ENCODE data around the gene OR2J2.
"Not testable (repeated sequence)": the region's sequence is repeated elsewhere in the genome, so short reads cannot be mapped to it uniquely, and the experiment has no call there.

The OR2J2 gene

DNA sequence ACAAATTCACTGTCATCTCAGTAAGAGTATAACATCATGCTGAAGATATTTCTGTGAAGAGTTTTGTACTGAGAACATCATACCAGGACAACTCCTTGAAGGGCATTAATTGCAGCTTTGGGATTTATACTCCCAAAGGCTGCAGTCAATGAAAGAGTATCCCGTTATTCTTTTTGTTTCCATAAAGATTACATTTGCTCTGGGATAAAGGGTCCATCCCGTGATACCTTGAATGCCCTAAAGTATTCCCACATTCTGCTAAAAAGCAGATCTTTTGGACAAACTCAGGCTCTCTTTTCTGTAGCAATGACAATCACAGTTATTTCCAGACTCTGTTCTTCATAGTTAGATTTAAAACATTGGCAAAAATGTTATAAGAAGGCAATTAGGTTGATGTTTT lies at the start of gene OR2J2:
Gene OR2J2, plus strand, starts transcription at position 301 of the 400 bp plus-strand sequence. CDS start 2,729 bp downstream, outside the sequence.
- DNase-seq = not testable (repeated sequence)

DNA sequence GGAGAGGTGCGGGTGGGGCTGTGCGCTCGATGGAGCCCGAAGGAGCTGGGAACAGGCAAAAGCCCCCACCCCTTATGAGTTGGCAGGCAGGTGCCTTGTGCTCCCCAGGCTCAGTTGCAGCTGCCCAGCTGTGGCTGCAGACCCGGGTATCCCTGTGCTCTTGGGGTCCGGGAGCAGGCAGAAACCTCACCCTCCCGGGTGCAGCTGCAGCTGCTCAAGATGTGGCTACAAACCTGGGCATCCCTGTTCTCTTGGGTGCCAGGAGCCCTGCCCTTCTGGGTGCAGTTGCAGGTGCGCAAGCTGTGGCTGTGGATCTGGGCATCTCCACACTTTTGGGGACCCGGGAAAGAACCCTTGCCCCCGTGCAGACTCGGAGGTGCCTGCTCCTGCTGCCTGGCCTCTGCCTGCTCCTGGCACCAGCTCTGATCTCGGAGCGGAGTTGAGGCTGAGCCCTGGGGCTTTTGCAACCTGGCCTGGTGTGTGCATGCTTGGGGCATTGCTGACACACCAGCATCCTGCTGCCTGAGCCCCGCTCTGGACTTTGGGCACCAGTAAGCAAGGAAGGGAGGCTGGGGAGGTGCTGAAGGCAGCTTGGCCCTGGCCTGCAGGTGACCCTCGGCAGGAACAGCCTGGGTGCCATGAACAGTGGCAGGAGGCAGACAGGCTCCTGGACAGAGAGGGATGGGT lies 41.2 kb upstream of the OR2J2 start:
- no peak for DNase-seq

DNA sequence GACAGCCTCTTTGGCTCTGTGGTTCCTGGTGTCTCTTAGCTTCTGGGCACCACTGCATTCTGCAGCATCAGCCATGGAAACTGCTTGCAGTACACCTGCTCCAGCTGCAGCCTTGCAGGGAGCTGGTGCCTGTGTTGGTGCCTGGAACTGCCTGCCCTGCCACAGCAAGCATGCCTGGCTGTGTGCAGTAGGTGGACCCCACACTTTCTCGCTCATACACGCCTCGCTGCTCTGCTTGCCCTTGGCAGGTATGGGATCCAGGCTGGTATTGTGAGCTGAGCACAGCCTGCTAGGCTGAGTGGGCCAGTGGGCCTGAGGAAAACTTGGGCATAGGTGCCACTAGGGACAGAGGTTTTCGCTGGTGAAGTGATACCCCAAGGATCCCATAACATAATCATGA lies 40.1 kb upstream of the OR2J2 start:
- DNase-seq = no peak

DNA sequence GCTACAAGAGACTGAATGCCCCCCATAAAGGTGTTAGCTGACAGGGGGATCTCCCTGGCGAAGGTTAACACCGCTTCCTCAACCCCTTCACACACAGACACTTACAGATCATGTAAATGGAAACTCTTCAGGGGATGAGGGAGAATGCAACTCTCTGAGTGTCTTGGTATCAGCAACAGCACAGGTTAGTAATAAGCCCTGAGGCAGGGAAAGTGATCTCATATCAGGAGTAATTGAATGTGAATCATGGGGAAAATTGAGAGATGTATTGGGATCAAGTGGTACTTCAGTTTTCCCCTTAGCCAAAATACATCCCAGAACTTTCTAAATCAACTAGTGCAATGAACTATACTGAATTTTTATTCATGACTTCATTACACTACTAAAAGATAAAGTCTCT lies 39.0 kb upstream of the OR2J2 start:
- no peak for DNase-seq

DNA sequence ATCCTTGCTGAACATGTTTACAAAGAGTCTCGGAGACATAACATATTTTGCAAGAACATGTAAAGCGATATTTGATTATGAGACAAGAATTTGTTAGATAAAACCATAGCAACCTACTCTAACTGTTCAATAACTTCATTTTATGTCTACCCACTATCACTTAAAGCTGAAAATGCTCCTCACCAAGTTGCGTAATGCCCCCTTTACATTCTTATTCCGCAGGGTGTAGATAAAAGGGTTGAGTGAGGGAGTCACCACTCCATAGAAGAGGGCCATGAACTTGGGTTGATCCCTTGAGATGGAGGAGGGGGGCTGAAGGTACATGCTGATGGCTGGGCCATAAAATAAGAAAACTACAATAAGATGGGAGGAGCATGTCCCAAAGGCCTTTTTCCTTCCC lies 33.0 kb upstream of the OR2J2 start:
- no peak for DNase-seq

DNA sequence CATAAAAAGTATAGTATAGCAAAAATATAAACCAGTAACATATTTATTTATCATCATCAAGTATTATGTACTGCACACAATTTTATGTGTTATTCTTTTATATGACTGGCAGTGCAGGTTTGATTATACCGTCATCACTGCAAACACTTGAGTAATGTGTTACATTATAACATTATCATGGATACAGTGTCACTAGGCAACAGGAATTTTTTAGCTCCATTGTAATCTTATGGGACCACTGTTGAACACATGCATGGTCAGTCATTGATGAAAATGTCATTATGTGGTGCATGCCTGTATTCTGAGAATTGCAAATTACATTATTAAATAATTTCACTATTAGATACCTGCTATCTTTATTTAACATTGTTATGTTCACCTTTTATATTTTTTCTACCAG lies 29.1 kb upstream of the OR2J2 start:
- DNase-seq = no peak

DNA sequence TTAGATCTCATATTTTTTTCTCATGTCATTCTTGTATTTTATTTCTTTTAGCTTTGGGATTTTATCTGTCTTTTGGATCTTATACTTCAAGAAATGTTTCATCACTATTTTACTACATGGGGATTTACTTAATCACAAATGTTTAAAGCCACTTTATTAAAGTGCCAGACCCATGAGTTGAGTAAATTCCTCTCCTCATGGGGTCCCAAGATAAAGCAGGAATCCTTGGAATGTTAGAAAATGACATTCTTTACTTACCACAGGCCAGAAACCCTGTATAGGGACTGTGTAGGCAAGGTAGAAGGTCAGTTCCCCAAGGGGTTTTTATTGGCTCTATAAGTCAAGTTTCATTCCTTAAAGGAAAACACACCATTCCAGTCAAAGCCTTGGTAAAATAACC lies 28.4 kb upstream of the OR2J2 start:
- DNase-seq = no peak

DNA sequence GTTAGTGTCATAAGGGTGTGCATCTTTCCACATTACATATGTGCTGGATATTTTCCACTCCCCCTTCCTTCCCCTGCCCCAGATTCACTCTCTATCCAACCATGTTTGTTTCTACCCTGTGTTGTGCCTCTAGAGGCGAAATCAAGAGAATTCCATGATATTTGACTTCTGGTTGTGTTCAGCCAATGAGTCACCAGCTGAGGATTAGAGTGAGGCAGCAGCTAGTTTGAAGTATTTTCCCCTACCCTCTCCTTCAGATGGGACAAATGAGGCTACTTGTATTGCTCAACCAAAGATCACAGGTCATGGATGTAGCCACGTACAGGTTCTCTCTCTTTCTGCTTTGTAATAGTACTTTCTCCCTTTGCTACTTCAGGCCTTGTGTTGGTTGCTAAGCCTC lies 24.5 kb upstream of the OR2J2 start:
- no peak for DNase-seq

DNA sequence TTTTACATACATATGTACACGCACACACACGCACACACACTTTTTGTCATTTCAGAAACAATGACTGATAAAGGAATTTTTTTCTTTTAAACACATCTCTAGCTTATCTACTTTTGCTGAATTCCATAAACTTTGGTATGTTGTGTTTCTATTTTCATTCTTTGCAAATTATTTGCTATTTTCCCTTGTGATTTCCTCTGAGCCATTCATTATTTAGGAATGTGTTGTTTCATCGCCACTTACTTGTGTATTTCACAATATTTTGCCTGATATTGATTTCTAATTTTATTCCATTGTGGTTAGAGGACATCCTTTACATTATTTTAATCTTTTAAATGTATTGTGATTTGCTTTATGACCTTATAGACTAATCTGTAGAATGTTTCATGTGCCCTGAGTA lies 23.6 kb upstream of the OR2J2 start:
- DNase-seq = no peak

DNA sequence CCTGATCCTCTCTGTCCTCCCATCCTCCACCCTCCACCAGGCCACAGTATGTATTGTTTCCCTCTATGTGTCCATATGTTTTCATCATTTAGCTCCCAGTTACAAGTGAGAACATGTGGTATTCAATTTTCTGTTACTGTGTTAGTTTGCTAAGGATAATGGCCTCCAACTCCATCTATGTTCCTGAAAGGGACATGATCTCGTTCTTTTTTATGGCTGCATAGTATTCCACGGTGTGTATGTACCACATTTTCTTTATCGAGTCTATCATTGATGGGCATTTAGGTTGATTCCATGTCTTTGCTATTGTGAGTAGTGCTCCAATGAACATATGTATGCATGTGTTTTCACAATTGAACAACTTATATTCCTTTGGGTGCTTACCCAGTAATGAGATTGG lies 21.3 kb upstream of the OR2J2 start:
- DNase-seq = not testable (repeated sequence)

DNA sequence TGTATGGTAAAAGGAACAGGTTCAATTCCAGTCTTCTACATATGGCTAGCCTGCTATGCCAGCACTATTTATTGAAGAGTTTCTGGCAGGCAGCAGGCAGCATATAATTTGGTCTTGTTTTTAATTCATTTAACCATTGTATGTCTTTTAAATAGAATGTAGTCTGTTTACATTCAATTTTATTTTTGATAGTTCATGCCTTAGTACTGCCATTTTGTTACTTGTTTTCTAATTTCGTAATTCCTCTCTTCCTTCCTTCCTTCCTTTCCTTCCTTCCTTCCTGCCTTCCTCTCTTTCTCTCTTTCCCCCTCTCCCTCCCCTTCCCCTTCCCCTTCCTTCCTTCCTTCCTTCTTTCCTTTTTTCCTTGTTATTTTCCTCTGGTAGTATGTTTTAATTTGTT lies 17.6 kb upstream of the OR2J2 start:
- DNase-seq = no peak

DNA sequence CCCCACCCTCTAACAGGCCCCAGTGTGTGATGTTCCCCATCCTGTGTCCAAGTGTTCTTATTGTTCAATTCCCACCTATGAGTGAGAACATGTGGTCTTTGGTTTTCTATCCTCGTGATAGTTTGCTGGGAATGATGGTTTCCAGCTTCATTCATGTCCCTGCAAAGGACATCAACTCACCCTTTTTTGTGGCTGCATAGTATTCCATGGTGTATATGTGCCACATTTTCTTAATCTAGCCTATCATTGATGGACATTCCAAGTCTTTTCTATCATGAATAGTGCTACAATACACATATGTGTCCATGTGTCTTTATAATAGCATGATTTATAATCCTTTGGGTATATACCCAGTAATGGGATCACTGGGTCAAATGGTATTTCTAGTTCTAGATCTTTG lies 15.5 kb upstream of the OR2J2 start:
- DNase-seq = not testable (repeated sequence)

DNA sequence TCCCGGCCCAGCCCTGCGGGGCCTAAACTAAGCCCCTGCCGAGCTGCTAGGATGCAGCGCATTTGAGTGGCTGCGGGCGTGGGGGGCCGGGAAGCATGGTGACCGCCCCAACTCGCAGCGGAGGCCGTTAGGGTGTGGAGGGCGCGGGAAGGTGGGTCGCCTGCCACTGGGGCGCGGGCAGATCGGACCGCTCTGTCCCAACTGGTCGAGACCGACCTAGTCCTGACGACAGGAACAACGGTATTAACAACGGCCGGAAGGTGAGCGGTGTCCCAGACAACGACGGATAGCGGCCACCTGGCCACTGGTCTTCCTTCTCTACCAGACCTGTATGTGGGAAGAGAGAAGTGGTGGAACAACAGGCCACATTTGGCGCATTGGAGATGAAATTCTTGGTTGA lies 10.8 kb upstream of the OR2J2 start:
- DNase-seq = not testable (repeated sequence)

DNA sequence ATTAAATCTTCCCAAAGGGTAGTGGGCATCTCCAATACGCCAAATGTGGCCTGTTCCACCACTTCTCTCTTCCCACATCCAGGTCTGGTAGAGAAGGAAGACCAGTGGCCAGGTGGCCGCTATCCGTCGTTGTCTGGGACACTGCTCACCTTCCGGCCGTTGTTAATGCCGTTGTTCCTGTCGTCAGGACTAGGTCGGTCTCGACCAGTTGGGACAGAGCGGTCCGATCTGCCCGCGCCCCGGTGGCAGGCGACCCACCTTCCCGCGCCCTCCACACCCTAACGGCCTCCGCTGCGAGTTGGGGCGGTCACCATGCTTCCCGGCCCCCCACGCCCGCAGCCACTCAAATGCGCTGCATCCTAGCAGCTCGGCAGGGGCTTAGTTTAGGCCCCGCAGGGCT lies 5.1 kb upstream of the OR2J2 start:
- not testable (repeated sequence) for DNase-seq

DNA sequence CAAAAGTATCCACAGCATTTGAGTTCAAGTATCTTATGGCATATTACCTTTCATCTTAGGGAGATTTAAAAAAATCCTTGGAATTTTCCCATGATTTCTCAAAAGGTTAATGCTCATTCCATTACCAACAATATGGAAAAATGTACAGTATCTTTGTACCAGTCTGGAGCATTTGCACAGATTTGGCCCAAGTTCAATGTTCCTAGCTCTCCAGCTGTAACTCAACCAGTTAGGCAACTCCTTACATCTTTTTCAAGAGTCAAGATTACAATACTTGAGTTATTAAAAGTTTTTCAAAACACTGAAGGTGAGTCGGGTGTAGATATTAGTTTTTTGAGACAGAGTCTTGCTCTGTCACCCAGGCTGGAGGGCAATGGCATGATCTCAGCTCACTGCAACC lies 1.0 kb downstream of the OR2J2 start:
- no peak for DNase-seq

DNA sequence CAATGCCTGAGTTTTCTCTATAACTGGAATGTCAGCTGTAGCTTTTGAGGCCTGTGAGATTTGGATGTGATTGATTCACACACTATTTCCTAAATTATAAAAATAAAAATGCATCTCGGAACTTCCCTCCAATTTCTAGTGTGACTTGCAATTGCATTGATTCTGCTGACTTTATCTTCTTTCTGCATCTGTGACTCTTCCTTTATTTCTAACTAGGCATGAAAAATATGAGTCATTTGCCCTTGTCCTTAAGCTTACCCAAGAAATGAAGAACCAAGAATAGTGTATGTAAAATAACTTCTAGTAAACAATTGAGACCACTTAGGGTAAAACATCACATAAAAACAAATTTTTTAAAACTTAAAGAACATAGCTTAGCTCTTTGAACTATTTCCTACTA lies 12.9 kb downstream of the OR2J2 start:
- no peak for DNase-seq

DNA sequence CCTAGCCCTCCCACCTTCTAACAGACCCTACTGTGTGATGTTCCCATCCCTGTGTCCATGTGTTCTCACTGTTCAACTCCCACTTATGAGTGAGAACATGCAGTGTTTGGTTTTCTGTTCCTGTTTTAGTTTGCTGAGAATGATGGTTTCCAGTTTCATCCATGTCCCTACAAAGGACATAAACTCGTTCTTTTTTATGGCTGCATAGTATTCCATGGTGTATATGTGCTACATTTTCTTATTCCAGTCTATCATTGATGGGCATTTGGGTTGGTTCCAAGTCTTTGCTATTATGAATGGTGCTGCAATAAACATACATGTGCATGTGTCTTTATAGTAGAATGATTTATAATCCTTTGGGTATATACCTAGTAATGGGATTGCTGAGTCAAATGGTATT lies 18.0 kb downstream of the OR2J2 start:
- not testable (repeated sequence) for DNase-seq

DNA sequence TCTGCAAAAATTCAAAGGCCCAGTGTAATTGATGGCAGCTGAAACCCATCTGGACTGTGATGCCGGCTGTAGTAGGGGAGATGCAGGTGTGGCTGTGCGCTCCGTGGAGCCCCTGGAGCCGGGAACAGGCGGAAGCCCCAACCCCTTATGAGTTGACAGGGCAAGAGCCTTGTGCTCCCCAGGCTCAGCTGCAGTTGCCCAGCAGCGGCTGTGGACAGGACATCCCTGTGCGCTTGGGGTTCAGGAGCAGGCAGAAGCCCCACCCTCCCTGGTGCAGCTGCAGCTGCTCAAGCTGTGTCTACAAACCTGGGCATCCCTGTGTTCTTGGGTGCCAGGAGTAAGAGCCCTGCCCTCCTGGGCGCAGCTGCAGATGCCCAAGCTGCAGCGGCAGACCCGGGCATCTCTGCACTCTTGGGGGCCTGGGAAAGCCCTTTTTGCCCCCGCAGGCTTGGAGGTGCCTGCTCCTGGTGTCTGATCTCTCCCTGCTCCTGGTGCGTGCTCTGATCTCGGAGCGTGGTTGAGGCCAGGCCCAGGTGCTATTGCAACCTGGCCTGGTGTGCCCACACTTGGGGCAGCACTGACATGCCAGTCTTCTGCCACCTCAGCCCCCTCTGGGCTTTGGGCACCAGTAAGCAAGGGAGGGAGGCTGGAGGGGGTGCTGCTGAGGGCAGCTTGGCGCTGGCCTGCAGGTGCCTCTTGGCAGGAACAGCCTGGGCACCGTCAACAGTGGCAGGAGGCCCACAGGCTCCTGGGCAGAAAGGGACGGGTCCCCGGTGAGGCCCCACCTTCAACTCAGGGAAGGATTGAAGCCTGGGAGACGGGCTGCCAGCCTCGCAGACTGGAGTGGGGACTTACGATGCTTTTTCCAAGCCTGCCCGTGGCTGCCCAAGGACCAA lies 30.3 kb downstream of the OR2J2 start:
- DNase-seq = no peak

DNA sequence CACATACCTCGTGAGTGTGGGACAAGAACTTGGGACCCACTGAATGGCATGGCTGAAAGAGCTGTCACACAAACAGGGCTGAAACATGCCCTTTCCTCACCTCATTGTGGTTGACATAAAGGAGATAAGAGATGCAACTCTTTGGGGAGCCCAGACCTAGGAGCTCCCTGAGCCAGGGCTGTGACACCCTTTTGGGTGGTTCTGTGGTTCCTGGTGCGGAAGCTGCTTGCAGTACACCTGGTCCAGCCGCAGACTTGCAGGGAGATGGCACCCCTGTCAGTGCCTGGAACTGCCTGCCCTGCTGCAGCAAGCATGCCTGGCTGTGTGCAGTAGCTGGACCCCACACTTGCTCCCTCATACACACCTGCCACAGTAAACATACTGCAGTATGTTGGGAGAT lies 31.3 kb downstream of the OR2J2 start:
- no peak for DNase-seq

DNA sequence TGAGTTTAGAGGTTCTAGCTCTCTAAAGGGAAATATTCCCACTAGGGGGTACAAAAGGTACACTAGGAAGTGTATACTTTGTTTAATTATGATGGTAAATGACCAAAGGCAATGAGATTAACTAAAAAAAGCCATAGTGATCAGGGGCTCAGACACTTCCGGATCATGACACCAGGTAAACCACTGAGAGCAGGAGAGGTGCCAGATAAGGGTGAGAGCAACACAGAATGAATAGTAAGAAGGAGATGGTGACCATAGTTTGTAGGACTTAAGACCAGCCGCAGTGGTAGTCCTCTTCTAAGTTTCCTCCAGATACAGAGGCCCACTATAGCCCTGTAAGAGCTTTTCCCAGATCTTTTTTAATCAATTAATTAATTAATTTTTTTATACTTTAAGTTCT lies 40.8 kb downstream of the OR2J2 start:
- DNase-seq = no peak

DNA sequence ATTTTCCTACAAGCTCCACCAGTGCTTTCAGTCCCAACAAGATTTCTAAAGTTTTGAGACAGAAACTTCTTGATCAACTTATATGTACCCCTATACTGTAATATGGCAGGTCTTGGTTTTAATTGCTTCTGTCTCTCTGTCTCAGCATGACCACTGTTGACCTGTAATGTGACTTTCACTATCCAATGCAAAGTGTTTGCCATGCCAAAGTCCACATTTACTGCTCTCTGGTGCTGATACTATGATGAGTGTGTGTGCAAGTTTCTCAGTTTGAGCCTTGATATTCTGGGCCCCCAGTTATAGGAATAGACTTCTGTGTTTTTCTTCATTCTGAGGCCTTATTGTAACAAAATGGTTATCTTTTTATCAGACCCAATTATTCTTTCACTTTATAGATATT lies 45.8 kb downstream of the OR2J2 start:
- DNase-seq = no peak

DNA sequence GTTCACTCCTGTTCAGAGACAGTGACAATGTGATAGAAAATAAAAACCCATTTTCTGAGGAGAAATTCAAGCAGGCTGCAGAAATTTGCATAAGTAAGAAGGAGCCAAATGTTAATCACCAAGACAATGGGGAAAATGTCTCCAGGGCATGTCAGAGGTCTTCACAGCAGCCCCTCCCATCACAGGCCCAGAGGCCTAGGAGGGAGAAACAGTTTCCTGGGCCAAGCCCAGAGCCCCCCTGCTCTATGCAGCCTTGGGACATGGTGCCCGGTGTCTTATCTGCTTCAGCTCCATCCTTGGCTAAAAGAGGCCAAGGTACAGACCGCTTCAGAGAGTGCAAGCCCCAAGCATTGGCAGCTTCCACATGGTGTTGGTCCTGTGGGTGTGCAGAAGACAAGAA lies 46.5 kb downstream of the OR2J2 start:
- DNase-seq = not testable (repeated sequence)

DNA sequence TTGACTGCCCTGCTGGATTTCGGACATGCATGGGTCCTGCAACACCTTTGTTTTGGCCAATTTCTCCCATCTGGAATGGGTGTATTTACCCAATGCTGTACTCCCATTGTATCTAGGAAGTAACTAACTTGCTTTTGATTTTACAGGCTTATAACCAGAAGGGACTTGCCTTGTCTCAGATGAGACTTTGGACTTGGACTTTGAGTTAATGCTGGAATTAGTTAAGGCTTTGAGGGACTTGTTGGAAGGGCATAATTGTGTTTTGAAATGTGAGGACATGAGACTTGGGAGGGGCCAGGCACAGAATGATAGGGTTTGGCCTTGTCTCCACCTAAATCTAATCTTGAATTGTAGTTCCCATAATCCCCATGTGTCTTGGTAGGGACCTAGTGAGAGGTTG lies 47.3 kb downstream of the OR2J2 start:
- DNase-seq = not testable (repeated sequence)

Data from SIG-M5 (cell line).